HS-5 (cell line): ENCODE results near the gene LITAFD.
"Not testable (repeated sequence)": the region's sequence is repeated elsewhere in the genome, so short reads cannot be mapped to it uniquely, and the experiment has no call there.

Experiments
- DNase-seq: peaks from one replicate; pipeline ENCODE4 v3.0.0-alpha.2; 2012; ENCODE audit warnings: low read depth

The LITAFD gene

GRCh38 chr16:8882041-8882617 lies at the start of gene LITAFD:
TSS of gene LITAFD (plus strand) at chr16:8882351. CDS start at chr16:8884356, 2,005 bp downstream.
- DNase-seq: no peak

GRCh38 chr16:8832717-8833105 lies 49.4 kb upstream of the LITAFD start:
- no peak for DNase-seq

GRCh38 chr16:8836797-8837196 lies 45.4 kb upstream of the LITAFD start:
- not testable (repeated sequence) for DNase-seq

- not testable (repeated sequence) for DNase-seq
Measured at GRCh38 chr16:8837594-8837993, 44.6 kb upstream of the LITAFD start.

GRCh38 chr16:8842016-8842415 lies 40.1 kb upstream of the LITAFD start:
- not testable (repeated sequence) for DNase-seq

GRCh38 chr16:8843296-8843695 lies 38.9 kb upstream of the LITAFD start:
- not testable (repeated sequence) for DNase-seq

GRCh38 chr16:8845699-8846298 lies 36.4 kb upstream of the LITAFD start:
- DNase-seq: no peak

- no peak for DNase-seq
Measured at GRCh38 chr16:8846401-8846932, 35.7 kb upstream of the LITAFD start.

- DNase-seq: no peak
Measured at GRCh38 chr16:8847145-8847544, 35.0 kb upstream of the LITAFD start.

- DNase-seq: no peak
Measured at GRCh38 chr16:8847623-8848022, 34.5 kb upstream of the LITAFD start.

- no peak for DNase-seq
Measured at GRCh38 chr16:8848231-8848938, 33.8 kb upstream of the LITAFD start.

GRCh38 chr16:8848939-8849391 lies 33.2 kb upstream of the LITAFD start:
- DNase-seq: peak; percentile 84

- peak; percentile 70 for DNase-seq
Measured at GRCh38 chr16:8849411-8850011, 32.6 kb upstream of the LITAFD start.

GRCh38 chr16:8850279-8850885 lies 31.8 kb upstream of the LITAFD start:
- peak; percentile 88 for DNase-seq

- DNase-seq: no peak
Measured at GRCh38 chr16:8851761-8852403, 30.3 kb upstream of the LITAFD start.

- DNase-seq: no peak
Measured at GRCh38 chr16:8852534-8852933, 29.6 kb upstream of the LITAFD start.

GRCh38 chr16:8853150-8853549 lies 29.0 kb upstream of the LITAFD start:
- DNase-seq: no peak

GRCh38 chr16:8853611-8854010 lies 28.5 kb upstream of the LITAFD start:
- DNase-seq: no peak

- DNase-seq: no peak
Measured at GRCh38 chr16:8854298-8854948, 27.7 kb upstream of the LITAFD start.

GRCh38 chr16:8855051-8855786 lies 26.9 kb upstream of the LITAFD start:
- DNase-seq: no peak
